AML-193 (cell line): ENCODE results near the gene TEX28.
"Not testable (repeated sequence)": the region's sequence is repeated elsewhere in the genome, so short reads cannot be mapped to it uniquely, and the experiment has no call there.

Experiments used
- DNase-seq, 2 experiments: peaks; one replicate each; lab custom pipeline; 2025; lab: John Stamatoyannopoulos, UW

The TEX28 gene

GRCh38 chrX:154294791-154295574 lies at the start of gene TEX28:
Gene TEX28 (minus strand): TSS chrX:154295124. CDS start chrX:154292117, 3,007 bp downstream.
- DNase-seq = no peak

- DNase-seq = not testable (repeated sequence)
Observed at GRCh38 chrX:154343620-154344019, 48.7 kb upstream of the TEX28 start.

GRCh38 chrX:154343063-154343462 lies 48.1 kb upstream of the TEX28 start:
- DNase-seq = not testable (repeated sequence)

GRCh38 chrX:154341399-154342298 lies 46.7 kb upstream of the TEX28 start:
- DNase-seq = not testable (repeated sequence)

GRCh38 chrX:154334496-154334895 lies 39.6 kb upstream of the TEX28 start:
- no peak for DNase-seq

GRCh38 chrX:154333837-154334271 lies 38.9 kb upstream of the TEX28 start:
- DNase-seq = no peak

- DNase-seq = no peak
Observed at GRCh38 chrX:154333116-154333515, 38.2 kb upstream of the TEX28 start.

GRCh38 chrX:154332561-154332960 lies 37.6 kb upstream of the TEX28 start:
- DNase-seq = no peak

- no peak for DNase-seq
Observed at GRCh38 chrX:154329294-154329693, 34.4 kb upstream of the TEX28 start.

- no peak for DNase-seq
Observed at GRCh38 chrX:154328646-154329045, 33.7 kb upstream of the TEX28 start.

GRCh38 chrX:154327038-154327820 lies 32.3 kb upstream of the TEX28 start:
- DNase-seq = no peak

GRCh38 chrX:154325541-154325940 lies 30.6 kb upstream of the TEX28 start:
- no peak for DNase-seq

GRCh38 chrX:154323537-154323936 lies 28.6 kb upstream of the TEX28 start:
- no peak for DNase-seq

GRCh38 chrX:154322890-154323289 lies 28.0 kb upstream of the TEX28 start:
- no peak for DNase-seq

- no peak for DNase-seq
Observed at GRCh38 chrX:154321594-154321993, 26.7 kb upstream of the TEX28 start.

GRCh38 chrX:154321152-154321551 lies 26.2 kb upstream of the TEX28 start:
- DNase-seq = no peak

GRCh38 chrX:154320406-154320805 lies 25.5 kb upstream of the TEX28 start:
- DNase-seq = no peak

- DNase-seq = no peak
Observed at GRCh38 chrX:154317391-154317995, 22.6 kb upstream of the TEX28 start.

GRCh38 chrX:154315416-154315815 lies 20.5 kb upstream of the TEX28 start:
- no peak for DNase-seq

GRCh38 chrX:154313147-154313546 lies 18.2 kb upstream of the TEX28 start:
- DNase-seq = no peak

GRCh38 chrX:154312116-154312515 lies 17.2 kb upstream of the TEX28 start:
- DNase-seq = no peak
